GM20000 (cell line): ENCODE data around the gene MED12L.

ENCODE experiments used
- DNase-seq: peaks from one replicate; pipeline ENCODE4 v3.0.0; 2012; ENCODE audit warnings: low spot score
- TF ChIP-seq, protein P1 (sequence below): IDR thresholded peaks from 2 replicates; pipeline ENCODE4 v1.5.1; 2012; ENCODE audit warnings: mild to moderate bottlenecking, control low read depth; ENCODE audit errors: extremely low read depth, missing control alignments

The MED12L gene

GRCh38 chr3:151452368-151452767 is 366.9 kb downstream of the MED12L start:
- TF ChIP-seq, protein P1, sequence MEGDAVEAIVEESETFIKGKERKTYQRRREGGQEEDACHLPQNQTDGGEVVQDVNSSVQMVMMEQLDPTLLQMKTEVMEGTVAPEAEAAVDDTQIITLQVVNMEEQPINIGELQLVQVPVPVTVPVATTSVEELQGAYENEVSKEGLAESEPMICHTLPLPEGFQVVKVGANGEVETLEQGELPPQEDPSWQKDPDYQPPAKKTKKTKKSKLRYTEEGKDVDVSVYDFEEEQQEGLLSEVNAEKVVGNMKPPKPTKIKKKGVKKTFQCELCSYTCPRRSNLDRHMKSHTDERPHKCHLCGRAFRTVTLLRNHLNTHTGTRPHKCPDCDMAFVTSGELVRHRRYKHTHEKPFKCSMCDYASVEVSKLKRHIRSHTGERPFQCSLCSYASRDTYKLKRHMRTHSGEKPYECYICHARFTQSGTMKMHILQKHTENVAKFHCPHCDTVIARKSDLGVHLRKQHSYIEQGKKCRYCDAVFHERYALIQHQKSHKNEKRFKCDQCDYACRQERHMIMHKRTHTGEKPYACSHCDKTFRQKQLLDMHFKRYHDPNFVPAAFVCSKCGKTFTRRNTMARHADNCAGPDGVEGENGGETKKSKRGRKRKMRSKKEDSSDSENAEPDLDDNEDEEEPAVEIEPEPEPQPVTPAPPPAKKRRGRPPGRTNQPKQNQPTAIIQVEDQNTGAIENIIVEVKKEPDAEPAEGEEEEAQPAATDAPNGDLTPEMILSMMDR = no peak
- DNase-seq = no peak

- DNase-seq = no peak
- TF ChIP-seq, protein P1 = no peak
These were observed 367.4 kb downstream of the MED12L start for GRCh38 chr3:151452841-151453240.

- TF ChIP-seq, protein P1 = no peak
- DNase-seq = no peak
These were observed 370.6 kb downstream of the MED12L start for GRCh38 chr3:151456065-151456464.

GRCh38 chr3:151459358-151459757 is 373.9 kb downstream of the MED12L start:
- no peak for DNase-seq
- TF ChIP-seq, protein P1 = no peak

DNA sequence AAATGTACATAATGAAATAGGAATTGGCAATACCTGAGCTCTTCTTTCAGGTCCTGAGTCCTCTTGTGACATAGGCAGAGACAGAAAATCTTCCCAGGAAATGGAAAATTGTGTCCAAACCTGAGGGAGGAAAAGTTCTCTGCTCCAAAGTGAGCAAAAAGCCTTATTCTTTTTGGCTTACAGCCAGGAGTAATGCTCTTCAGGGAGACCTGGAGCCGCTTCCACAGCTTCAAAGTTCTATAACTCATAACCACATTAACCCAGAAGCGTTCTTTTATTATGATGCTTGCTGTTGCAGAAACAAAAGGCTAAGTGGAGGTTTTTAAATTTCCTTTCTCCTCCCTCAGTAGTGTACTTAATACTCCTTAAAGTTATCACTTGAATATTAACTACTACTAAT is 374.8 kb downstream of the MED12L start:
- DNase-seq = no peak
- TF ChIP-seq, protein P1 = no peak

GRCh38 chr3:151460774-151461450 is 375.4 kb downstream of the MED12L start, which contains the start of gene IGSF10:
IGSF10 (minus strand) TSS chr3:151461061; CDS start chr3:151458709, 2,352 bp downstream.
- TF ChIP-seq, protein P1 = no peak
- no peak for DNase-seq

DNA sequence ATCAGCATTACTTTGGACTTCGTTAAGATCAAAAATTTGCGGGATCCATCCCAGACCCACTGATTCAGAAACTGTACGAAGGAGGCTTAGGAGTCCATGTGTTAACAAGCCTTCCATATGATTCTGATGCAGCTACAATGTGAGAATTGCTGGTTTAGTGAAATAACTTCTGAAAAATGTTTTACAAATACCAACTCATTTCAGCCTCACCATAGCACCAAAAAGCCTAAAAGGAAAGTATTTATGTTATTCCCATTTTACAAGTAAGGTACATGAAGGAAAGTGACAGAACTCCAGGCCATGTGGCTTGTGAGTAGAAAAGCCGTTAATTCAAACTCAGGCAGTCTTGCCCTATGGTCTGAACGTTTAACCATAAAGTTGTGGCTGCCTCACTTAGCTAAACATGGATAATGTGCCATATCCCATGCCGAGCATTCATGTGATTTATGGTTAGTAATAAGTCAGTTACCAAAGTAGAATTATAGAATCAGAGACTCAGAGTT is 376.9 kb downstream of the MED12L start:
- DNase-seq = no peak
- TF ChIP-seq, protein P1 = no peak
